NCI-H2081 (cell line): Measurements from ENCODE around the gene ARID2.

ENCODE experiments used
- DNase-seq, 2 experiments: peaks; one replicate each; lab custom pipeline; 2025; lab: John Stamatoyannopoulos, UW

Gene ARID2

GRCh38 chr12:45853550-45853949 is 124.0 kb downstream of the ARID2 start:
- DNase-seq: no peak

GRCh38 chr12:45863332-45863731 is 133.8 kb downstream of the ARID2 start:
- no peak for DNase-seq

- DNase-seq: no peak
These were observed 136.8 kb downstream of the ARID2 start for GRCh38 chr12:45866299-45866698.

- DNase-seq: no peak
These were observed 142.9 kb downstream of the ARID2 start for GRCh38 chr12:45872446-45872845.

DNA sequence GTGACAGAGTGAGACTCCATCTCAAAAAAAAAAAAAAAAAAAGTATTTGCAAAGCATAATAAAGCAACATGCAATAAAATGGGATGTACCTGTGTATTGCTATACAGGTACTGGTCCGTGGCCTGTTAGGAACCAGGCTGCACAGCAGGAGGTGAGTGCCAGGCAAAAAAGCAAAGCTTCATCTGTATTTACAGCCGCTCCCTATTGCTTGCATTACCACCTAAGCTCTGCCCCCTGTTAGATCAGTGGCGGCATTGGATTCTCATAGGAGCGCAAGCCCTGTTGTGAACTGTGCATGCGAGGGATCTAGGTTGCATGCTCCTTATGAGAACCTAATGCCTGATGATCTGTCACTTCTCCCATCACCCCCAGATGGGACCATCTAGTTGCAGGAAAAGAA is 147.6 kb downstream of the ARID2 start:
- no peak for DNase-seq

- peak; percentile 19 to 71 for DNase-seq
These were observed 149.2 kb downstream of the ARID2 start for GRCh38 chr12:45878630-45879255.

GRCh38 chr12:45879363-45879895 is 149.9 kb downstream of the ARID2 start:
- DNase-seq: no peak

- DNase-seq: no peak
These were observed 151.0 kb downstream of the ARID2 start for GRCh38 chr12:45880533-45880932.

GRCh38 chr12:45883187-45883586 is 153.7 kb downstream of the ARID2 start:
- no peak for DNase-seq

GRCh38 chr12:45886685-45887084 is 157.2 kb downstream of the ARID2 start:
- no peak for DNase-seq

GRCh38 chr12:45887544-45887943 is 158.0 kb downstream of the ARID2 start:
- no peak for DNase-seq

DNA sequence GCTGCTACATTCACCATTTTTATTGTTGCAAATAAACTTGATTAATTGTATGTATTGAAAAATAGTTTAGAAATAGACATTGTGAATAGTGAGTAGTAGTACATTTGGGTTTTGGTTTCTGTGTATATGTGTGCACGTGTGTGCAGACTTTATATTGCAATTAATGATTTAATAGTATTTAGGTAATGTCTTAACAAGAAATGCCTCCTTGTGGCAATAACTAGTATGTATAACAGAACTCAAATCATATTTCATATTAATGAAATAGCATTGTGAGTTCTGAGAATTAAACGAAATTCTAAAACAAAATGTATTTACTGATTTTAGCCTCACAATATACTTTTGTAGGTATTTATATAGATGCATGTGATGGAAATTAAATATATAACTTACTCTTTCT is 160.8 kb downstream of the ARID2 start:
- DNase-seq: no peak

- no peak for DNase-seq
These were observed 163.7 kb downstream of the ARID2 start for GRCh38 chr12:45893240-45893639.

- no peak for DNase-seq
These were observed 166.5 kb downstream of the ARID2 start for GRCh38 chr12:45895961-45896360.

DNA sequence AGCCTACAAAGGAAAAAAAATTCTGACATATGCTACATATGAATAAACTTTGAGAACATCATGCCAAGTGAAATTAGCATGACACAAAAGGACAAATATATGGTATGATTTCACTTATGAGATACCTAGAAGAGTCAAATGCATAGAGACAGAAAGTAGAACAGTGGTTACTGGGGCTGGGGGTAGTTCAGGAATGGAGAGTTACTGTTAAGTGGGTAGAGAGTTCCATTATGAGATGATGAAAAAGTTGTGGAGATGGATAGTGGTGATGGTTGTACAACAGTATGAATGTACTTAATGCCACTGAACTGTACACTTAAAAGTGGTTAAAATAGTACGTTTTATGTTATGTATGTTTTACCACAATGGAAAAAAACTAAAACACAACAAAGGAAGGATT is 168.6 kb downstream of the ARID2 start:
- no peak for DNase-seq

GRCh38 chr12:45907955-45908354 is 178.4 kb downstream of the ARID2 start:
- DNase-seq: no peak

GRCh38 chr12:45909041-45909713 is 179.7 kb downstream of the ARID2 start:
- peak in 1 of 2 experiments; percentile 6 for DNase-seq

DNA sequence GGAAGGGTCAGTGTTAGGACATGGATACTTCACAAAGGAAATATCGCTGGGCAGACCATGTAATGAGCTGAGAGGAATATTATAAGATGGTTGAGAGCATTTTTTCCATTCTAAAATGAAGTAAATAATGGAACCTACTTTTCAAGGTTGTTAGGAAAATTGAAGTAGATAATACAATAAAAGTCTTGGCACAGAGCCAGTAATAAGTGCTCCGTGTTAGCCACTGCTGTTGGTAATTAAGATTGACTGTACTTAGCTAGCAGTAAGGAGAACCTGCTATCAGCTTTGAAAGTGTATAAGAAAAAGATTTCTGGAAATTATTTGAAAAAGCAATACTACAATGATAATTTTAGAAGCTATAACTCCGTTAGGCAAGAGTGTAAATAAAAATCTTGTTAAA is 183.3 kb downstream of the ARID2 start:
- DNase-seq: peak in 1 of 2 experiments; percentile 30

DNA sequence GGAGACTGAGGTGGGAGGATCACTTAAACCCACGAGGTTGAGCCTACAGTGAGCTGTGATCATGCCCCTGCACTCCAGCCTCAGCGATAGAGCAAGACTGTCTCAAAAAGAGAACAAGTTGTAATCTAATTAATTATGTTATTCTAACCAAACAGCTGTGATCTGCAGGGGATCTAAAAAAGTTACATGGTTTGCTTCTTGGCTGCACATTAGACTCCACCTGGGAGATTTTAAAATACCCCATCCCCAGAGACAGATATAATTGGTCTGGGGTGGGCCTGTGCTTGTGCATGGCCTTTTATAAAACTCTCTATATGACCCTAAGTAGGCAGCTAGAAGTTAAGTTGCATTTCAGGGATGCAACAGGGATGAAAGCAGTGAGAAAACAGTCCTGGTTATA is 184.1 kb downstream of the ARID2 start:
- DNase-seq: no peak

GRCh38 chr12:45914090-45914489 is 184.6 kb downstream of the ARID2 start:
- no peak for DNase-seq

DNA sequence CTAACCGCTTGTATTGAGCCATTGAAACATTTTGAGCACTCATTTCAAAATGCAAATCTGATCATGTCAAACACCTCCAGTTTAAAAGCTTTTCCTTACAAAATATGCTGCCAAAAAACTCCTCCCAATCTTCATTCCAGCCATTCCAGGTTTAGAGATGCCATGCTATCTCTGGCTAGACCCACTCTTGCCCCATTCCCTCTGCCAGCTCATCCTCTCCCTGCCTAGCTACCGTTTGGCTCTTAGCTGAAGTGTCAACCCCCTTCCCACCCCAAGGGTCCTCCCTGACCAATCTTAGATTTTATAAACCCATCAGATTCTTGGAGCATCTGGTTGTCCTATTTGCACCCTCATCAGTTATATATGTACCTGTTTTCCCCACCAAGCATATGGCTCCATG is 185.9 kb downstream of the ARID2 start:
- DNase-seq: no peak

DNA sequence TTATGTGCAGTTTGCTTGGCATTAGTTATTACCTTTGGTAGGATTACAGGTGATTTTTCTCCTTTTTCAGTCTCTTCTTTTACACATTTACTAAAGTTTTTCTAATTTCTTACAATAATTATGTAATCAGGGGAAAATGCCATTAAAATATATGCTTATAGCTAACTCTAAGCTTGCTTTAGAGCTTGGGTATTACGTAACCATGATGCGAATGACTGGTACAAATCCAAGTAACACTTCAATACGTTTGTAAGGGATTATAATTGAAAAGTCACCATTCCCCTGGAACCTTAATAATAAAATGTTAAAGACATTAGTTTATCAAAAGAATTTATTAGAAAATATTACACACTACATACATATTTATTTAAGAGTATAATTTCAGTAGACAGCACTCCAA is 189.3 kb downstream of the ARID2 start:
- DNase-seq: no peak

- DNase-seq: no peak
These were observed 198.8 kb downstream of the ARID2 start for GRCh38 chr12:45928309-45928708.

GRCh38 chr12:45930369-45930768 is 200.9 kb downstream of the ARID2 start:
- DNase-seq: no peak
